OCI-LY7 (cell line): ENCODE data around the gene OR10A5. TPM values are rescaled to one million over a fixed set of nuclear protein-coding genes. Genes with fewer than 3 reads are reported as not detected.
"Not testable (repeated sequence)": the region's sequence is repeated elsewhere in the genome, so short reads cannot be mapped to it uniquely, and the experiment has no call there.

Source experiments
- BruUV-seq: library from RNA; stranded (reverse); fragments of 400-500 nt; replicated peaks from 2 replicates; lab custom pipeline; 2021; lab: Mats Ljungman, UMichigan
- CTCF ChIA-PET: fragments of 300-600 bp; sonication (Branson Sonifier 250); formaldehyde crosslinking; loops from one replicate; lab custom pipeline; 2022; ENCODE audit warnings: antibody characterized with exemption; ENCODE audit not compliant: unreplicated experiment; lab: Charles Lee
- POLR2A ChIA-PET: fragments of 300-600 bp; sonication (Branson Sonifier 250); formaldehyde crosslinking; loops from one replicate; lab custom pipeline; 2022; ENCODE audit warnings: antibody characterized with exemption; lab: Charles Lee
- DNase-seq: peaks from one replicate; pipeline ENCODE4 v3.0.0-alpha.2; 2015; ENCODE audit warnings: low spot score
- H2AFZ ChIP-seq: fragments of 200-600 bp; sonication (generic), shearing (Covaris generic); 2 replicates; pipeline ENCODE4 v1.6.1; 2014; ENCODE audit warnings: mild to moderate bottlenecking, antibody characterized with exemption, low read length, moderate library complexity
- H3K27ac ChIP-seq: fragments of 200-600 bp; sonication (generic); 2 replicates; pipeline ENCODE4 v1.5.1; 2014; ENCODE audit warnings: mixed run types, low read depth, mild to moderate bottlenecking, moderate library complexity, low read length, inconsistent platforms; ENCODE audit not compliant: poor library complexity, severe bottlenecking
- H3K36me3 ChIP-seq: fragments of 200-600 bp; sonication (generic); 2 replicates; pipeline ENCODE4 v1.6.1; 2014; ENCODE audit warnings: mild to moderate bottlenecking, antibody characterized with exemption, low read length, moderate library complexity, mixed read lengths; ENCODE audit not compliant: insufficient read depth
- H3K4me1 ChIP-seq: fragments of 200-600 bp; sonication (generic); 2 replicates; pipeline ENCODE4 v1.5.1; 2014; ENCODE audit warnings: mild to moderate bottlenecking, low read length; ENCODE audit not compliant: insufficient read depth, poor library complexity, severe bottlenecking
- H3K4me2 ChIP-seq: fragments of 200-600 bp; sonication (generic); 2 replicates; pipeline ENCODE4 v1.6.1; 2014; ENCODE audit warnings: mild to moderate bottlenecking, low read length
- H3K4me3 ChIP-seq: fragments of 200-600 bp; sonication (generic); 2 replicates; pipeline ENCODE4 v1.5.1; 2014; ENCODE audit warnings: mild to moderate bottlenecking, low read depth, low read length; ENCODE audit not compliant: poor library complexity, severe bottlenecking
- H3K79me2 ChIP-seq: fragments of 200-600 bp; sonication (generic); 2 replicates; pipeline ENCODE4 v1.6.1; 2016; ENCODE audit warnings: low read depth, mild to moderate bottlenecking, low read length, moderate library complexity, mixed read lengths; ENCODE audit not compliant: insufficient read depth
- H3K9me2 ChIP-seq: fragments of 200-600 bp; sonication (generic); 2 replicates; pipeline ENCODE4 v1.6.1; 2016; ENCODE audit warnings: mild to moderate bottlenecking, low read length, mixed read lengths; ENCODE audit not compliant: insufficient read depth
- H3K9me3 ChIP-seq: fragments of 200-600 bp; sonication (generic); 2 replicates; pipeline ENCODE4 v1.6.1; 2014; ENCODE audit warnings: mild to moderate bottlenecking, mixed run types, low read length, mixed read lengths
- H4K20me1 ChIP-seq: fragments of 200-600 bp; sonication (generic); 2 replicates; pipeline ENCODE4 v1.6.1; 2014; ENCODE audit warnings: mild to moderate bottlenecking, antibody characterized with exemption, low read length, moderate library complexity, mixed read lengths; ENCODE audit not compliant: insufficient read depth
- CTCF ChIP-seq: fragments of 200-600 bp; sonication (generic); conservative IDR thresholded peaks from 2 replicates; pipeline ENCODE4 v1.5.1; 2014; ENCODE audit warnings: mild to moderate bottlenecking, antibody characterized with exemption, low read length, moderate library complexity, mixed read lengths
- EZH2phosphoT487 ChIP-seq: fragments of 200-600 bp; sonication (generic); IDR thresholded peaks from 2 replicates; pipeline ENCODE4 v1.6.1; 2018; ENCODE audit warnings: low read depth, borderline replicate concordance, mild to moderate bottlenecking, mixed run types, antibody characterized with exemption, low read length, moderate library complexity, mixed read lengths
- intact Hi-C: fragments of 100-400 bp; cut with micrococcal nuclease; formaldehyde crosslinking; loops from one replicate; pipeline ENCODE4 v1.10.0; 2022; ENCODE audit not compliant: unreplicated experiment
- total RNA-seq, 2 experiments: library from RNA; depleted of rRNA in 1 of 2; stranded (reverse); fragments of >200 nt in 1 of 2; shearing (Covaris generic) in 1 of 2; gene quantifications; 2 replicates each; pipeline ENCODE4 v1.2.3, GENCODE V29; 2014 to 2022

The OR10A5 gene
- total RNA-seq, 2 experiments from 2014 or later: not detected

- Histone ChIP-seq H3K4me2 (no peak overlapping the region), H3K9me2 (no peaks in the 10 kb centered on the region), H3K9me3 (peaks cover 10% of the 10 kb centered on the region; the same call in 1 of the 2 replicates), H3K4me1 (no peaks in the 10 kb centered on the region), H3K4me3 (no peak overlapping the region), H2AFZ (no peak overlapping the region), H3K79me2 (no peaks in the 10 kb centered on the region), H4K20me1 (no peaks in the 10 kb centered on the region), H3K27ac (no peak overlapping the region), H3K36me3 (no peaks in the 10 kb centered on the region)
- ChIA-PET POLR2A (interaction anchor here (0.6 to 0.7 kb wide), 2 partner anchors 14 to 955 kb away, joined by 3 to 4 read pairs; no protein-coding TSS in a partner anchor), CTCF (no interaction called here)
- intact Hi-C loops: no loop called here
- no peak for DNase-seq
- TF ChIP-seq EZH2phosphoT487: no peak
- no peak for TF ChIP-seq CTCF
- BruUV-seq: no TSS peak
These were observed 5.0 kb downstream of the OR10A5 start for GRCh38 chr11:6850526-6850925.

GRCh38 chr11:6854801-6855200 is 9.3 kb downstream of the OR10A5 start:
- H3K4me3 ChIP-seq, DNase-seq, H3K36me3 ChIP-seq, H3K4me1 ChIP-seq, H3K4me2 ChIP-seq, H4K20me1 ChIP-seq, H3K27ac ChIP-seq, H3K79me2 ChIP-seq, intact Hi-C loops, CTCF ChIA-PET, H2AFZ ChIP-seq, H3K9me2 ChIP-seq, BruUV-seq: not testable (repeated sequence)
- H3K9me3 ChIP-seq: peaks cover 10% of the 10 kb centered on the region; the same call in 1 of the 2 replicates
- POLR2A ChIA-PET: interaction anchor here (0.6 to 1.2 kb wide), 3 partner anchors 8 to 736 kb away, joined by 3 to 6 read pairs (median 3); partner anchors contain the start of gene OR10A2

GRCh38 chr11:6855971-6856541 is 10.6 kb downstream of the OR10A5 start:
- no peak for TF ChIP-seq CTCF
- no peak for TF ChIP-seq EZH2phosphoT487
- H3K4me1 ChIP-seq: no peaks in the 10 kb centered on the region
- H3K9me3 ChIP-seq: peaks cover 10% of the 10 kb centered on the region; the same call in 1 of the 2 replicates
- H3K4me2 ChIP-seq: no peak overlapping the region
- CTCF ChIA-PET: no interaction called here
- POLR2A ChIA-PET: interaction anchor here (0.6 to 1.0 kb wide), 4 partner anchors 8 to 215 kb away, joined by 3 to 4 read pairs (median 3); partner anchors contain the start of gene ZNF215
- H4K20me1 ChIP-seq: no peaks in the 10 kb centered on the region
- no peak overlapping the region for H3K27ac ChIP-seq
- intact Hi-C loops: no loop called here
- BruUV-seq: no TSS peak
- DNase-seq: no peak
- H3K79me2 ChIP-seq: no peaks in the 10 kb centered on the region
- no peaks in the 10 kb centered on the region for H3K9me2 ChIP-seq
- no peak overlapping the region for H2AFZ ChIP-seq
- no peak overlapping the region for H3K4me3 ChIP-seq
- no peaks in the 10 kb centered on the region for H3K36me3 ChIP-seq
